Testis (tissue), 2 donors: ENCODE measurements around the gene KRTAP10-3.

ENCODE experiments used
- CTCF ChIP-seq, 3 experiments: fragments of 450-650 bp in 2 of 3; fragments of 200-600 bp in 1 of 3; sonication (generic) in 1 of 3; IDR thresholded peaks; one replicate each; pipeline ENCODE4 v1.5.1; 2016 to 2019; ENCODE audit warnings: antibody characterized with exemption in 3 of 3, mild to moderate bottlenecking in 2 of 3, moderate library complexity in 1 of 3
- POLR2A ChIP-seq: fragments of 450-650 bp; IDR thresholded peaks from one replicate; pipeline ENCODE4 v1.6.1; 2017; ENCODE audit warnings: antibody characterized with exemption, mild to moderate bottlenecking, moderate library complexity

DNA sequence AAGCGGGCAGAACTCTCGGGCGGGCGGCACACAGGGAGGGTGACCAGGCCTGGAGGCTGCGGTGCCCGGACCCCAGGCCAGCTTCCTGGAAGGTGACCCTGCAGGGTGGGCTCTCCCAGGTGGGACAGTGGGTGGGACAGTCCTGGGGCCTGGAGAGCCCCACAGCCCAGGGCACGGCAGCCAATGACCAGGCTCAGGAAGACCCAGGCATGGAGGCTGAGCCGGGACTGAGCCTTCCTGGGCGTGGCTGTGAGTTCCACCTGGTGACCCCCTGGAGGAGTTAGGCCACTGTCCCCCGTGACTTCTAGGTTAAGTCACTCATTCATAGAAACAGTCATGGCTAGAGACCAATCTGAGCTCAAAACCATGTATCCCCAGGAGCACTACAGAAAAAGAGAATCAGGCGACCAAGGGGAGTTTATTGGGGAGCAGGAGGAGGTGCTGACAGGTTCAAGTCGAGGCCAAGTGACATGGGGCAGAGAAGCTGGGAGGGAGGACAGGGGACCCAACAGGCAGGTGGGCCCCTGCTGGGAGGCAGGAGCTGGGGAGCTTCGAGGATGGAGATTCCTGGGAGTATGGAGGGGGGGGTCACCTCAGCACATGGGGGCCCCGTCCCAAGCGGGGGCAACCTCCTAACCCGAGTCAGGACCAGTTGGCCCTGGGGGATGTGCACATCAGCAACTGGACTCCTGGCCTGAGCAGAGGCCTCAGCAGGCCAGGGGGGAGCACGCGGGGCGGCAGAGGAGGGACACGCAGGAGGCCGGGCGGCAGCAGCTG lies 20.6 kb upstream of the KRTAP10-3 start:
- TF ChIP-seq CTCF (IDR thresholded peaks at IDR 0.05) (no peak), POLR2A (no peak)
